Trophoblast cell (in vitro differentiated cells and primary cell): ENCODE measurements around the gene TMEM119.

Experiments used
- DNase-seq, 2 donors: peaks; one replicate each; pipeline ENCODE4 v3.0.0-alpha.2; 2016
- H2AFZ ChIP-seq: 2 replicates; pipeline ENCODE4 v1.6.1; 2013; ENCODE audit warnings: low read length, moderate library complexity, mild to moderate bottlenecking; ENCODE audit not compliant: insufficient read depth, poor library complexity
- H2AK5ac ChIP-seq: 2 replicates; pipeline ENCODE4 v1.6.1; 2013; ENCODE audit warnings: mild to moderate bottlenecking, low read length
- H2BK120ac ChIP-seq: 2 replicates; pipeline ENCODE4 v1.6.1; 2013; ENCODE audit warnings: low read length, mild to moderate bottlenecking, moderate library complexity; ENCODE audit not compliant: insufficient read depth, poor library complexity
- H2BK12ac ChIP-seq: 2 replicates; pipeline ENCODE4 v1.6.1; 2013; ENCODE audit warnings: mild to moderate bottlenecking, low read length, moderate library complexity
- H2BK5ac ChIP-seq: 2 replicates; pipeline ENCODE4 v1.6.1; 2013; ENCODE audit warnings: low read length, low read depth, moderate library complexity, mild to moderate bottlenecking; ENCODE audit not compliant: poor library complexity
- H3K14ac ChIP-seq: 2 replicates; pipeline ENCODE4 v1.6.1; 2013; ENCODE audit warnings: mild to moderate bottlenecking, low read length
- H3K18ac ChIP-seq: 2 replicates; pipeline ENCODE4 v1.6.1; 2013; ENCODE audit warnings: mild to moderate bottlenecking, low read length
- H3K23ac ChIP-seq: 2 replicates; pipeline ENCODE4 v1.6.1; 2013; ENCODE audit warnings: low read length
- H3K27ac ChIP-seq: 2 replicates; pipeline ENCODE4 v1.5.1; 2013; ENCODE audit warnings: low read depth, mild to moderate bottlenecking, inconsistent platforms, low read length, moderate library complexity
- H3K27me3 ChIP-seq: 2 replicates; pipeline ENCODE4 v1.6.1; 2013; ENCODE audit warnings: inconsistent platforms, mild to moderate bottlenecking, low read length, moderate library complexity; ENCODE audit not compliant: insufficient read depth
- H3K36me3 ChIP-seq, 2 experiments: 1 replicate in 1 of 2; 2 replicates in 1 of 2; pipeline ENCODE4 v1.6.1; 2013; ENCODE audit warnings: low read length in 2 of 2, mild to moderate bottlenecking in 2 of 2, moderate library complexity in 1 of 2; ENCODE audit not compliant: insufficient read depth in 2 of 2, control insufficient read depth in 1 of 2
- H3K4ac ChIP-seq: 2 replicates; pipeline ENCODE4 v1.6.1; 2013; ENCODE audit warnings: low read depth, mild to moderate bottlenecking, low read length, moderate library complexity
- H3K4me1 ChIP-seq, 2 experiments: 1 replicate in 1 of 2; 2 replicates in 1 of 2; pipeline ENCODE4 v1.6.1; 2013; ENCODE audit warnings: low read length in 2 of 2, mild to moderate bottlenecking in 2 of 2, moderate library complexity in 1 of 2; ENCODE audit not compliant: insufficient read depth in 2 of 2, control insufficient read depth in 1 of 2
- H3K4me2 ChIP-seq: 2 replicates; pipeline ENCODE4 v1.6.1; 2013; ENCODE audit warnings: inconsistent platforms, mild to moderate bottlenecking, low read length, moderate library complexity
- H3K4me3 ChIP-seq: 2 replicates; pipeline ENCODE4 v1.5.1; 2013; ENCODE audit warnings: mild to moderate bottlenecking, low read depth, low read length, inconsistent platforms
- H3K79me1 ChIP-seq: one replicate; pipeline ENCODE4 v1.6.1; 2013; ENCODE audit warnings: low read length
- H3K79me2 ChIP-seq: 2 replicates; pipeline ENCODE4 v1.6.1; 2013; ENCODE audit warnings: low read length, mild to moderate bottlenecking; ENCODE audit not compliant: control insufficient read depth, insufficient read depth, poor library complexity
- H3K9ac ChIP-seq: 2 replicates; pipeline ENCODE4 v1.6.1; 2013; ENCODE audit warnings: mild to moderate bottlenecking, low read length
- H3K9me3 ChIP-seq: 2 replicates; pipeline ENCODE4 v1.6.1; 2013; ENCODE audit warnings: low read depth, mild to moderate bottlenecking, control low read depth, inconsistent platforms, low read length; ENCODE audit not compliant: insufficient read depth
- H4K12ac ChIP-seq: 2 replicates; pipeline ENCODE4 v1.6.1; 2013; ENCODE audit warnings: low read depth, mild to moderate bottlenecking, low read length, moderate library complexity
- H4K8ac ChIP-seq: 2 replicates; pipeline ENCODE4 v1.6.1; 2013; ENCODE audit warnings: low read depth, mild to moderate bottlenecking, low read length, moderate library complexity
- H4K91ac ChIP-seq: one replicate; pipeline ENCODE4 v1.6.1; 2013; ENCODE audit warnings: low read depth, mild to moderate bottlenecking, low read length, moderate library complexity
- WGBS: extraction: QIAGEN DNeasy Blood & Tissue Kit; methylation state at CpG from one replicate; pipeline ENCODE4 v1.1.7; 2013; ENCODE audit warnings: missing lambda C conversion rate; ENCODE audit not compliant: insufficient read length, insufficient coverage; ENCODE audit errors: extremely low coverage; 5-methylcytosine and 5-hydroxymethylcytosine counted together

The TMEM119 gene

GRCh38 chr12:108573317-108573716 lies 24.6 kb downstream of the TMEM119 start:
- Histone ChIP-seq H3K27me3 (no peaks in the 10 kb centered on the region), H4K12ac (no peak overlapping the region), H3K18ac (no peak overlapping the region), H3K79me1 (peaks cover 18% of the 10 kb centered on the region), H2AFZ (no peak overlapping the region), H2BK12ac (no peak overlapping the region), H4K8ac (no peak overlapping the region), H3K4ac (no peak overlapping the region), H3K23ac (no peak overlapping the region), H4K91ac (no peak overlapping the region), H3K14ac (no peak overlapping the region), H3K79me2 (no peaks in the 10 kb centered on the region), H3K4me1 (peaks cover 0 to 5% of the 10 kb centered on the region in 2 experiments), H3K4me3 (no peak overlapping the region), H3K27ac (no peak overlapping the region), H3K36me3 (peaks cover 6 to 8% of the 10 kb centered on the region in 2 experiments), H2BK120ac (no peak overlapping the region), H2BK5ac (no peak overlapping the region), H2AK5ac (no peak overlapping the region), H3K4me2 (no peak overlapping the region), H3K9me3 (peaks cover 1% of the 10 kb centered on the region), H3K9ac (no peak overlapping the region)
- WGBS: no CpG with 5 or more reads among the region's 2 CpGs
- DNase-seq: no peak

GRCh38 chr12:108572166-108572790 lies 25.6 kb downstream of the TMEM119 start:
- H2BK12ac ChIP-seq: peak overlapping the region; percentile 82
- H3K4me3 ChIP-seq: no peak overlapping the region
- H3K27me3 ChIP-seq: no peaks in the 10 kb centered on the region
- DNase-seq: no peak
- H4K12ac ChIP-seq: no peak overlapping the region
- H3K9ac ChIP-seq: no peak overlapping the region
- no CpG with 5 or more reads among the region's 8 CpGs for WGBS
- no peak overlapping the region for H2AFZ ChIP-seq
- H3K4ac ChIP-seq: no peak overlapping the region
- no peaks in the 10 kb centered on the region for H3K79me2 ChIP-seq
- H3K36me3 ChIP-seq: peaks cover 6 to 17% of the 10 kb centered on the region in 2 experiments
- H3K4me1 ChIP-seq: peaks cover 0 to 5% of the 10 kb centered on the region in 2 experiments
- H3K18ac ChIP-seq: no peak overlapping the region
- H2BK120ac ChIP-seq: peak overlapping the region; percentile 3
- H3K79me1 ChIP-seq: peaks cover 18% of the 10 kb centered on the region
- H4K8ac ChIP-seq: no peak overlapping the region
- peak overlapping the region; percentile 49 for H4K91ac ChIP-seq
- no peak overlapping the region for H3K27ac ChIP-seq
- H2BK5ac ChIP-seq: no peak overlapping the region
- H3K9me3 ChIP-seq: peaks cover 1% of the 10 kb centered on the region
- peak overlapping the region; percentile 47 for H3K14ac ChIP-seq
- H3K4me2 ChIP-seq: no peak overlapping the region
- H2AK5ac ChIP-seq: peak overlapping the region; percentile 17
- no peak overlapping the region for H3K23ac ChIP-seq

- Histone ChIP-seq H2BK5ac (peak overlapping the region; percentile 10), H3K14ac (peak overlapping the region; percentile 47)
These were observed 26.2 kb downstream of the TMEM119 start for GRCh38 chr12:108571609-108572165.

GRCh38 chr12:108570743-108571608 lies 26.9 kb downstream of the TMEM119 start:
- Histone ChIP-seq H3K18ac (peak overlapping the region; percentile 40), H3K4me1 (peaks cover 2 to 5% of the 10 kb centered on the region in 2 experiments), H3K23ac (no peak overlapping the region)

More at GRCh38 chr12:108571609-108572165, 26.2 kb downstream of the TMEM119 start:
- Histone ChIP-seq H2AK5ac (peak overlapping the region; percentile 31), H2BK120ac (peak overlapping the region; percentile 82), H4K8ac (peak overlapping the region; percentile 59), H3K9ac (no peak overlapping the region), H4K12ac (no peak overlapping the region), H3K4me1 (peaks cover 0 to 5% of the 10 kb centered on the region in 2 experiments), H3K27me3 (no peaks in the 10 kb centered on the region), H3K9me3 (no peaks in the 10 kb centered on the region), H2AFZ (no peak overlapping the region), H3K4me2 (no peak overlapping the region), H2BK12ac (peak overlapping the region; percentile 82), H3K4ac (peak overlapping the region; percentile 5), H3K79me1 (peaks cover 17% of the 10 kb centered on the region), H3K36me3 (peaks cover 12 to 23% of the 10 kb centered on the region in 2 experiments), H3K18ac (peak overlapping the region; percentile 34), H3K27ac (no peak overlapping the region), H3K79me2 (no peaks in the 10 kb centered on the region), H3K23ac (no peak overlapping the region), H4K91ac (peak overlapping the region; percentile 49), H3K4me3 (no peak overlapping the region)
- no peak for DNase-seq
- no CpG with 5 or more reads among the region's 8 CpGs for WGBS

More at GRCh38 chr12:108570743-108571608, 26.9 kb downstream of the TMEM119 start:
- no peaks in the 10 kb centered on the region for H3K9me3 ChIP-seq
- no CpG with 5 or more reads among the region's 3 CpGs for WGBS
- peak overlapping the region; percentile 82 for H2BK120ac ChIP-seq
- peak overlapping the region; percentile 59 for H4K8ac ChIP-seq
- peak overlapping the region; percentile 31 for H2AK5ac ChIP-seq
- H3K79me1 ChIP-seq: peaks cover 19% of the 10 kb centered on the region
- H2AFZ ChIP-seq: no peak overlapping the region
- H3K14ac ChIP-seq: peak overlapping the region; percentile 4
- no peak overlapping the region for H3K9ac ChIP-seq
- peak overlapping the region; percentile 5 for H3K4ac ChIP-seq
- peaks cover 2% of the 10 kb centered on the region for H3K79me2 ChIP-seq
- H4K12ac ChIP-seq: no peak overlapping the region
- H2BK12ac ChIP-seq: peak overlapping the region; percentile 82
- peak overlapping the region; percentile 49 for H4K91ac ChIP-seq
- no peak overlapping the region for H3K4me3 ChIP-seq
- DNase-seq: peak in 1 of 2 donors; percentile 12
- peak overlapping the region; percentile 10 for H2BK5ac ChIP-seq
- no peaks in the 10 kb centered on the region for H3K27me3 ChIP-seq
- H3K36me3 ChIP-seq: peaks cover 16 to 30% of the 10 kb centered on the region in 2 experiments
- H3K27ac ChIP-seq: no peak overlapping the region
- no peak overlapping the region for H3K4me2 ChIP-seq
